IMR-90 (cell line): Measurements from ENCODE around the gene CDC42EP1. TPM values are rescaled to one million over a fixed set of nuclear protein-coding genes. Genes with fewer than 3 reads are reported as not detected.

Experiments used
- ATAC-seq: fragments of 200-7000 bp; cut with Tn5 transposase; 2 replicates; pipeline ENCODE4 v1.9.1; 2020; ENCODE audit warnings: low read depth, mild to moderate bottlenecking, moderate library complexity
- BruUV-seq: library from RNA; stranded (reverse); fragments of 400-500 nt; replicated peaks from 2 replicates; lab custom pipeline; 2021; lab: Mats Ljungman, UMichigan
- CTCF ChIA-PET: fragments of 300-600 bp; formaldehyde crosslinking; extraction: SDS; loops from one replicate; lab custom pipeline; 2021; ENCODE audit warnings: antibody characterized with exemption; lab: Yijun Ruan, JAX
- POLR2A ChIA-PET: fragments of 300-600 bp; sonication (Branson Sonifier 250); formaldehyde crosslinking; loops from one replicate; lab custom pipeline; 2022; ENCODE audit warnings: antibody characterized with exemption; ENCODE audit not compliant: unreplicated experiment; lab: Charles Lee
- DNase-seq: peaks from one replicate; pipeline ENCODE4 v3.0.0; 2013
- H2AFZ ChIP-seq: replicated peaks from 2 replicates; pipeline ENCODE3; 2013; ENCODE audit warnings: low read length, mild to moderate bottlenecking; ENCODE audit not compliant: poor library complexity
- H2AK5ac ChIP-seq: 2 replicates; pipeline ENCODE4 v1.6.1; 2013; ENCODE audit warnings: low read depth, low read length, inconsistent platforms
- H2AK9ac ChIP-seq: replicated peaks from 2 replicates; pipeline ENCODE3; 2013; ENCODE audit warnings: mild to moderate bottlenecking, low read depth, low read length, moderate library complexity; ENCODE audit not compliant: poor library complexity
- H2BK120ac ChIP-seq: 2 replicates; pipeline ENCODE4 v1.6.1; 2013; ENCODE audit warnings: low read depth, low read length, inconsistent platforms
- H2BK15ac ChIP-seq: 3 replicates; pipeline ENCODE4 v1.6.1; 2013; ENCODE audit warnings: low read depth, low read length, inconsistent platforms
- H2BK20ac ChIP-seq: 2 replicates; pipeline ENCODE4 v1.6.1; 2013; ENCODE audit warnings: low read depth, mild to moderate bottlenecking, inconsistent platforms, low read length, moderate library complexity
- H2BK5ac ChIP-seq: 2 replicates; pipeline ENCODE4 v1.6.1; 2013; ENCODE audit warnings: mild to moderate bottlenecking, low read depth, low read length, inconsistent platforms; ENCODE audit not compliant: poor library complexity, severe bottlenecking
- H3K14ac ChIP-seq: replicated peaks from 2 replicates; pipeline ENCODE4 v1.6.1; 2013; ENCODE audit warnings: low read depth, low read length, inconsistent platforms
- H3K18ac ChIP-seq: 2 replicates; pipeline ENCODE4 v1.6.1; 2013; ENCODE audit warnings: low read depth, low read length, control low read depth
- H3K23ac ChIP-seq: 2 replicates; pipeline ENCODE4 v1.6.1; 2013; ENCODE audit warnings: low read depth, low read length, inconsistent platforms
- H3K27ac ChIP-seq: 2 replicates; pipeline ENCODE4 v1.5.1; 2013; ENCODE audit warnings: mild to moderate bottlenecking, control low read depth, low read length; ENCODE audit not compliant: insufficient read depth
- H3K27me3 ChIP-seq: 2 replicates; pipeline ENCODE4 v1.6.1; 2013; ENCODE audit warnings: low read length; ENCODE audit not compliant: control insufficient read depth, insufficient read depth
- H3K36me3 ChIP-seq: 2 replicates; pipeline ENCODE4 v1.6.1; 2013; ENCODE audit warnings: low read length, mixed read lengths; ENCODE audit not compliant: control insufficient read depth, insufficient read depth
- H3K4ac ChIP-seq: 2 replicates; pipeline ENCODE4 v1.6.1; 2013; ENCODE audit warnings: low read depth, low read length, inconsistent platforms
- H3K4me1 ChIP-seq: 2 replicates; pipeline ENCODE4 v1.6.1; 2013; ENCODE audit warnings: low read length, mixed read lengths; ENCODE audit not compliant: control insufficient read depth, insufficient read depth
- H3K4me2 ChIP-seq: 2 replicates; pipeline ENCODE4 v1.6.1; 2013; ENCODE audit warnings: low read depth, mild to moderate bottlenecking, control low read depth, low read length, moderate library complexity
- H3K4me3 ChIP-seq: 2 replicates; pipeline ENCODE4 v1.5.1; 2013; ENCODE audit warnings: low read depth, mild to moderate bottlenecking, control low read depth, low read length, moderate library complexity; ENCODE audit not compliant: insufficient read depth
- H3K56ac ChIP-seq: 2 replicates; pipeline ENCODE4 v1.6.1; 2013; ENCODE audit warnings: low read length, inconsistent platforms; ENCODE audit not compliant: insufficient read depth; ENCODE audit errors: extremely low read depth
- H3K79me1 ChIP-seq, 2 experiments: 2 replicates each; pipeline ENCODE4 v1.6.1; 2013; ENCODE audit warnings: low read length in 2 of 2, inconsistent platforms in 1 of 2, low read depth in 1 of 2
- H3K9ac ChIP-seq: 2 replicates; pipeline ENCODE4 v1.6.1; 2013; ENCODE audit warnings: low read depth, low read length, control low read depth
- H3K9me1 ChIP-seq: 2 replicates; pipeline ENCODE4 v1.6.1; 2013; ENCODE audit warnings: low read length, inconsistent platforms; ENCODE audit not compliant: insufficient read depth
- H3K9me3 ChIP-seq: 2 replicates; pipeline ENCODE4 v1.6.1; 2013; ENCODE audit warnings: low read length; ENCODE audit not compliant: control insufficient read depth, insufficient read depth
- H4K20me1 ChIP-seq: 2 replicates; pipeline ENCODE4 v1.6.1; 2013; ENCODE audit warnings: low read length, inconsistent platforms; ENCODE audit not compliant: insufficient read depth
- H4K5ac ChIP-seq: 2 replicates; pipeline ENCODE4 v1.6.1; 2013; ENCODE audit warnings: mild to moderate bottlenecking, low read depth, low read length, control low read depth
- H4K8ac ChIP-seq, 2 experiments: 2 replicates each; pipeline ENCODE4 v1.6.1; 2013; ENCODE audit warnings: low read depth in 2 of 2, low read length in 2 of 2, control low read depth in 1 of 2, inconsistent platforms in 1 of 2
- H4K91ac ChIP-seq: 2 replicates; pipeline ENCODE4 v1.6.1; 2013; ENCODE audit warnings: low read depth, low read length, inconsistent platforms; ENCODE audit not compliant: insufficient read depth
- MAZ ChIP-seq: IDR thresholded peaks from 2 replicates; pipeline ENCODE4 v1.6.1; 2012; ENCODE audit warnings: low read depth, mild to moderate bottlenecking, low read length, improper control_type of control experiment, moderate library complexity, borderline replicate concordance
- RAD21 ChIP-seq: IDR thresholded peaks from 2 replicates; pipeline ENCODE4 v1.6.1; 2012; ENCODE audit warnings: low read length, improper control_type of control experiment
- WGBS, 2 experiments: methylation state at CpG; one replicate each; pipeline versions ENCODE4 v1.1.5 to v1.1.7; 2013; ENCODE audit warnings: missing lambda C conversion rate in 2 of 2; ENCODE audit not compliant: insufficient read length in 1 of 2; ENCODE audit errors: extremely low coverage in 2 of 2; 5-methylcytosine and 5-hydroxymethylcytosine counted together
- dilution Hi-C: fragments of 300-500 bp; cut with HindIII; formaldehyde crosslinking; loops from one replicate; pipeline ENCODE4 v1.14.3; 2018; ENCODE audit warnings: low sequenced_read_pairs; ENCODE audit not compliant: unreplicated experiment
- in situ Hi-C: fragments of 300-500 bp; cut with MboI; formaldehyde crosslinking; loops from 3 replicates; pipeline ENCODE4 v1.14.3; 2019; ENCODE audit warnings: low sequenced_read_pairs, inconsistent platforms, mixed read lengths
- intact Hi-C: fragments of 100-400 bp; cut with micrococcal nuclease; formaldehyde crosslinking; loops from 2 replicates; pipeline ENCODE4 v1.10.0; 2022
- polyA plus RNA-seq, 3 experiments: library from polyadenylated mRNA; depleted of rRNA; stranded (reverse); fragments of >200 nt; gene quantifications; 2 replicates each; pipeline ENCODE4 v1.2.3, GENCODE V29; 2012; ENCODE audit warnings: low replicate concordance in 1 of 3
- total RNA-seq: library from RNA; depleted of rRNA; stranded (reverse); fragments of >200 nt; gene quantifications from 2 replicates; pipeline ENCODE4 v1.2.3, GENCODE V29; 2012

CDC42EP1 gene
- total and polyA plus RNA-seq, 2 of the 4 experiments (the other 2 are of a cell fraction), result 4.7 to 47.3 TPM

GRCh38 chr22:37562049-37562875 lies 2.0 kb downstream of the CDC42EP1 start:
- in situ Hi-C loops, result no loop called here
- dilution Hi-C loops, result no loop called here
- Histone ChIP-seq H3K4ac (peak overlapping the region; percentile 91), H2BK120ac (peak overlapping the region; percentile 36), H3K4me1 (peaks cover 31% of the 10 kb centered on the region), H3K79me1 (peaks cover 11 to 61% of the 10 kb centered on the region in 2 experiments; a peak in 3 of 4 replicates), H3K9me3 (no peaks in the 10 kb centered on the region), H2AK5ac (peak overlapping the region; percentile 99), H4K5ac (no peak overlapping the region), H4K91ac (peak overlapping the region; percentile 90), H3K27me3 (no peaks in the 10 kb centered on the region), H3K14ac (peak overlapping the region; percentile 78), H2AK9ac (peak overlapping the region; percentile 99), H2BK5ac (peak overlapping the region; percentile 51), H3K4me2 (peak overlapping the region; percentile 82), H3K18ac (no peak overlapping the region), H3K9me1 (peaks cover 21% of the 10 kb centered on the region), H4K20me1 (peaks cover 63% of the 10 kb centered on the region), H3K4me3 (peak overlapping the region; percentile 82), H2BK20ac (peak overlapping the region; percentile 1; the same call in 1 of the 2 replicates), H3K36me3 (peaks cover 25% of the 10 kb centered on the region), H2AFZ (peak overlapping the region; percentile 86), H2BK15ac (peak overlapping the region; percentile 85; the same call in 2 of the 3 replicates), H3K56ac (peak overlapping the region; percentile 71; the same call in 1 of the 2 replicates), H3K23ac (peak overlapping the region; percentile 65; the same call in 1 of the 2 replicates), H3K9ac (peak overlapping the region; percentile 79), H4K8ac (peak overlapping the region; percentile 73 to 85), H3K27ac (peak overlapping the region; percentile 78)
- ChIA-PET POLR2A (interaction anchor here (0.6 to 2.1 kb wide), 5 partner anchors 10 to 1718 kb away, joined by 4 to 10 read pairs (median 5); no protein-coding TSS in a partner anchor), CTCF (interaction anchor here (1.0 to 1.7 kb wide), 6 partner anchors 12 to 30 kb away, joined by 3 to 7 read pairs (median 4); no protein-coding TSS in a partner anchor)
- intact Hi-C loops, result no loop called here
- DNase-seq, result no peak
- no peak for TF ChIP-seq RAD21
- TF ChIP-seq MAZ, result no peak
- no peak for ATAC-seq
- no TSS peak for BruUV-seq
- 86% methylated on average over 8 of the region's 14 CpGs; no CpG with 5 or more reads in 1 of the 2 experiments for WGBS, 2 experiments
